Measurements from ENCODE around the gene NT5C3B. TPM values are rescaled to one million over a fixed set of nuclear protein-coding genes. Genes with fewer than 3 reads are reported as not detected.

The NT5C3B gene
- total RNA-seq, 2 experiments from 2014 or later: 0.16 to 12.1 TPM

GRCh38 chr17:41870097-41870496, 34.1 kb upstream of the NT5C3B start:
- H2AFZ ChIP-seq (ENCODE audit: low read length): no peak overlapping the region
- H3K4me1 ChIP-seq (ENCODE audit: insufficient read depth, low read length, poor library complexity, severe bottlenecking): no peaks in the 10 kb centered on the region
- no peak for DNase-seq (ENCODE audit: low spot score)
- H3K9me3 ChIP-seq (ENCODE audit: low read length): no peaks in the 10 kb centered on the region
- no peaks in the 10 kb centered on the region for H3K79me2 ChIP-seq (ENCODE audit: insufficient read depth, low read depth, low read length)
- H3K27ac ChIP-seq (ENCODE audit: low read depth, low read length, poor library complexity, severe bottlenecking): no peak overlapping the region
- H3K9me2 ChIP-seq (ENCODE audit: insufficient read depth, low read length): no peaks in the 10 kb centered on the region
- ChIA-PET CTCF (ENCODE audit: unreplicated experiment) (no interaction called here), POLR2A (interaction anchor here (0.7 kb wide), 1 partner anchor 115 kb away, joined by 3 read pairs; no protein-coding TSS in a partner anchor)
- peaks cover 80% of the 10 kb centered on the region for H3K36me3 ChIP-seq (ENCODE audit: insufficient read depth, low read length)
- BruUV-seq (replicated peaks): no TSS peak
- intact Hi-C loops (cut with micrococcal nuclease; ENCODE audit: unreplicated experiment): no loop called here
- H4K20me1 ChIP-seq (ENCODE audit: insufficient read depth, low read length): no peaks in the 10 kb centered on the region
- no peak for TF ChIP-seq CTCF (conservative IDR thresholded peaks at IDR 0.05; ENCODE audit: low read length)
- no peak for TF ChIP-seq EZH2phosphoT487 (IDR thresholded peaks at IDR 0.05; ENCODE audit: borderline replicate concordance, low read depth, low read length)
- H3K4me3 ChIP-seq (ENCODE audit: low read depth, low read length, poor library complexity, severe bottlenecking): no peak overlapping the region
- no peak overlapping the region for H3K4me2 ChIP-seq (ENCODE audit: low read length)

DNA sequence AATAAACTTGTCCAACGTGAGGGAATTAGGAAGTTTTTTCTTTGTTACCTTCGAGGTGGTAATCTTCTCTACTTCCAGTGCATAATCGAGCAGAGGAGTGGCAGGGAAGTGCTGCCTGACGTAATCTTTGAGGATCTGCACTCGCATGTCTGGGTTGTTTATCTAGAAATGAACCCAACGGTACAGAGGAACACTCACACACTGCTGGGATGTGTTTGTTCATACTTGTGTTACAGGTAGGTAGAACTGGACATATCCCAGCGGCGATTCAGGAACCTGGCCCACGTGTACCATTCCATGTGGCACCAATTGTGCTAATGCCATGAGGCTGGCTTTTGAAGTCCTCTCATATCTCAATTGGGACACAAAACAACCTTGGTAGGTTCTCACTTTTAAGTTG, 33.4 kb upstream of the NT5C3B start:
- Histone ChIP-seq H2AFZ (ENCODE audit: low read length) (no peak overlapping the region), H3K4me2 (ENCODE audit: low read length) (no peak overlapping the region), H3K27ac (ENCODE audit: low read depth, low read length, poor library complexity, severe bottlenecking) (no peak overlapping the region), H3K4me3 (ENCODE audit: low read depth, low read length, poor library complexity, severe bottlenecking) (no peak overlapping the region), H3K36me3 (ENCODE audit: insufficient read depth, low read length) (peaks cover 74% of the 10 kb centered on the region), H3K79me2 (ENCODE audit: insufficient read depth, low read depth, low read length) (peaks cover 4% of the 10 kb centered on the region), H3K9me2 (ENCODE audit: insufficient read depth, low read length) (no peaks in the 10 kb centered on the region), H3K9me3 (ENCODE audit: low read length) (no peaks in the 10 kb centered on the region), H4K20me1 (ENCODE audit: insufficient read depth, low read length) (no peaks in the 10 kb centered on the region), H3K4me1 (ENCODE audit: insufficient read depth, low read length, poor library complexity, severe bottlenecking) (no peaks in the 10 kb centered on the region)
- no TSS peak for BruUV-seq (replicated peaks)
- CTCF ChIA-PET (ENCODE audit: unreplicated experiment): no interaction called here
- POLR2A ChIA-PET: no interaction called here
- TF ChIP-seq EZH2phosphoT487 (IDR thresholded peaks at IDR 0.05; ENCODE audit: borderline replicate concordance, low read depth, low read length) (no peak), CTCF (conservative IDR thresholded peaks at IDR 0.05; ENCODE audit: low read length) (no peak)
- DNase-seq (ENCODE audit: low spot score): no peak
- intact Hi-C loops (cut with micrococcal nuclease; ENCODE audit: unreplicated experiment): loop anchor here (5.0 kb wide), 1 partner anchor 132 kb away; no protein-coding TSS in a partner anchor

DNA sequence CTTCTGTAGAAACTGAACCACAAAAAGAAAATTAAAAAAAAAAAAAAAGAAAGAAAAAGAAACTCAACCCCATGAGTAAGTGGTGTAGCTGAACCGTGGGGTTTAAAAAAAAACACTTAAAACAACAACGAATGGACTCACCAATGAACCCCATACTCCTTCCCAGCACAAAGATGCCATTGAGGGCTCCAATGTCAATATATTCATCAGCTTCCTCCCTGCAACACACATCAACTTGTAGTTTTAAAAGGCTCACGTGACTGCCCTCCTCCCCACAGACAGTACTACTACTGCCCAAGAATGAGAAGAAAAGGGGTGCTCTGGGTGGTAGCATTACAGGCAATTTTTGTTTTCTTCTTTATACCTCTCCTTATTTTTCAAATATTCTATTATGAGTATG, 32.5 kb upstream of the NT5C3B start:
- peaks cover 4% of the 10 kb centered on the region for H3K4me1 ChIP-seq (ENCODE audit: insufficient read depth, low read length, poor library complexity, severe bottlenecking)
- peaks cover 8% of the 10 kb centered on the region; the same call in 1 of the 2 replicates for H4K20me1 ChIP-seq (ENCODE audit: insufficient read depth, low read length)
- intact Hi-C loops (cut with micrococcal nuclease; ENCODE audit: unreplicated experiment): loop anchor here (5.0 kb wide), 1 partner anchor 131 kb away; no protein-coding TSS in a partner anchor
- no peak overlapping the region for H3K27ac ChIP-seq (ENCODE audit: low read depth, low read length, poor library complexity, severe bottlenecking)
- peaks cover 65% of the 10 kb centered on the region for H3K36me3 ChIP-seq (ENCODE audit: insufficient read depth, low read length)
- ChIA-PET CTCF (ENCODE audit: unreplicated experiment) (no interaction called here), POLR2A (interaction anchor here (0.5 to 1.3 kb wide), 3 partner anchors 11 to 72 kb away, joined by 3 read pairs; no protein-coding TSS in a partner anchor)
- H3K79me2 ChIP-seq (ENCODE audit: insufficient read depth, low read depth, low read length): peaks cover 13% of the 10 kb centered on the region
- no peak overlapping the region for H3K4me3 ChIP-seq (ENCODE audit: low read depth, low read length, poor library complexity, severe bottlenecking)
- H3K9me3 ChIP-seq (ENCODE audit: low read length): no peaks in the 10 kb centered on the region
- H3K9me2 ChIP-seq (ENCODE audit: insufficient read depth, low read length): no peaks in the 10 kb centered on the region
- H2AFZ ChIP-seq (ENCODE audit: low read length): no peak overlapping the region
- DNase-seq (ENCODE audit: low spot score): no peak
- no TSS peak for BruUV-seq (replicated peaks)
- TF ChIP-seq CTCF (conservative IDR thresholded peaks at IDR 0.05; ENCODE audit: low read length) (no peak), EZH2phosphoT487 (IDR thresholded peaks at IDR 0.05; ENCODE audit: borderline replicate concordance, low read depth, low read length) (no peak)
- no peak overlapping the region for H3K4me2 ChIP-seq (ENCODE audit: low read length)
